ENCODE data around the gene HACE1.
"Not testable (repeated sequence)": the region's sequence is repeated elsewhere in the genome, so short reads cannot be mapped to it uniquely, and the experiment has no call there.

HACE1 gene

GRCh38 chr6:104835782-104836181 is 23.9 kb downstream of the HACE1 start:
- no peak for DNase-seq (ENCODE audit: low read depth in 2 of 2)

GRCh38 chr6:104829183-104829958 is 30.3 kb downstream of the HACE1 start:
- no peak for DNase-seq (ENCODE audit: low read depth in 2 of 2)

- no peak for DNase-seq (ENCODE audit: low read depth in 2 of 2)
These were observed 31.2 kb downstream of the HACE1 start for GRCh38 chr6:104828478-104828877.

GRCh38 chr6:104820820-104821219 is 38.9 kb downstream of the HACE1 start:
- not testable (repeated sequence) for DNase-seq (ENCODE audit: low read depth in 2 of 2)

- no peak for DNase-seq (ENCODE audit: low read depth in 2 of 2)
These were observed 43.6 kb downstream of the HACE1 start for GRCh38 chr6:104816125-104816524.

- no peak for DNase-seq (ENCODE audit: low read depth in 2 of 2)
These were observed 45.0 kb downstream of the HACE1 start for GRCh38 chr6:104814743-104815142.

GRCh38 chr6:104813552-104813951 is 46.2 kb downstream of the HACE1 start:
- DNase-seq (ENCODE audit: low read depth in 2 of 2), result no peak

- DNase-seq (ENCODE audit: low read depth in 2 of 2), result no peak
These were observed 50.6 kb downstream of the HACE1 start for GRCh38 chr6:104809116-104809515.

GRCh38 chr6:104805335-104805734 is 54.4 kb downstream of the HACE1 start:
- DNase-seq (ENCODE audit: low read depth in 2 of 2), result not testable (repeated sequence)

GRCh38 chr6:104799134-104799657 is 60.5 kb downstream of the HACE1 start:
- DNase-seq (ENCODE audit: low read depth in 2 of 2), result no peak

- DNase-seq (ENCODE audit: low read depth in 2 of 2), result no peak
These were observed 63.5 kb downstream of the HACE1 start for GRCh38 chr6:104796031-104796785.

GRCh38 chr6:104795363-104795762 is 64.4 kb downstream of the HACE1 start:
- no peak for DNase-seq (ENCODE audit: low read depth in 2 of 2)

- no peak for DNase-seq (ENCODE audit: low read depth in 2 of 2)
These were observed 69.9 kb downstream of the HACE1 start for GRCh38 chr6:104789770-104790190.

- no peak for DNase-seq (ENCODE audit: low read depth in 2 of 2)
These were observed 71.3 kb downstream of the HACE1 start for GRCh38 chr6:104788400-104788799.

GRCh38 chr6:104787305-104787704 is 72.4 kb downstream of the HACE1 start:
- no peak for DNase-seq (ENCODE audit: low read depth in 2 of 2)

GRCh38 chr6:104784884-104785283 is 74.8 kb downstream of the HACE1 start:
- no peak for DNase-seq (ENCODE audit: low read depth in 2 of 2)

GRCh38 chr6:104771258-104771832 is 88.4 kb downstream of the HACE1 start:
- DNase-seq (ENCODE audit: low read depth in 2 of 2), result no peak

GRCh38 chr6:104768906-104769305 is 90.8 kb downstream of the HACE1 start:
- no peak for DNase-seq (ENCODE audit: low read depth in 2 of 2)

- DNase-seq (ENCODE audit: low read depth in 2 of 2), result no peak
These were observed 93.1 kb downstream of the HACE1 start for GRCh38 chr6:104766595-104766994.

- DNase-seq (ENCODE audit: low read depth in 2 of 2), result no peak
These were observed 104.8 kb downstream of the HACE1 start for GRCh38 chr6:104754788-104755409.

- DNase-seq (ENCODE audit: low read depth in 2 of 2), result no peak
These were observed 106.5 kb downstream of the HACE1 start for GRCh38 chr6:104753251-104753650.

GRCh38 chr6:104750449-104750848 is 109.3 kb downstream of the HACE1 start:
- DNase-seq (ENCODE audit: low read depth in 2 of 2), result no peak

Measured in stimulated activated CD4-positive, alpha-beta T cell treated with anti-CD3 and anti-CD28 coated beads, Interleukin-12 subunit alpha, Interleukin-12 subunit beta, amount 100 ng/mL, for 24 hours (primary cell).